WTC11 (cell line): ENCODE measurements around the gene GNG10. TPM values are rescaled to one million over a fixed set of nuclear protein-coding genes. Genes with fewer than 3 reads are reported as not detected.

Source experiments
- ATAC-seq: fragments of 200-7000 bp; cut with Tn5 transposase; 2 replicates; pipeline ENCODE4 v1.10.0; 2021; ENCODE audit warnings: mild to moderate bottlenecking, moderate library complexity
- CTCF ChIA-PET: fragments of 300-600 bp; sonication (Branson Sonifier 250); formaldehyde crosslinking; loops from one replicate; lab custom pipeline; 2021; ENCODE audit warnings: antibody characterized with exemption; lab: Charles Lee
- POLR2A ChIA-PET: fragments of 350-600 bp; sonication (Branson Sonifier 250); formaldehyde crosslinking; loops from one replicate; lab custom pipeline; 2021; ENCODE audit warnings: antibody characterized with exemption; lab: Charles Lee
- DNase-seq: peaks from one replicate; pipeline ENCODE4 v3.0.0; 2021; ENCODE audit warnings: low spot score
- H3K27ac Mint-ChIP-seq: 2 replicates; pipeline ENCODE4 v1.8.0; 2021; ENCODE audit warnings: mixed read lengths
- H3K27me3 Mint-ChIP-seq: 2 replicates; pipeline ENCODE4 v1.8.0; 2021; ENCODE audit warnings: low read depth, mild to moderate bottlenecking, moderate library complexity, mixed read lengths
- H3K36me3 Mint-ChIP-seq: 2 replicates; pipeline ENCODE4 v1.8.0; 2021; ENCODE audit warnings: mixed read lengths
- H3K4me1 Mint-ChIP-seq: 2 replicates; pipeline ENCODE4 v1.8.0; 2022; ENCODE audit warnings: mixed read lengths
- H3K4me3 Mint-ChIP-seq: 2 replicates; pipeline ENCODE4 v1.8.0; 2021; ENCODE audit warnings: mild to moderate bottlenecking, moderate library complexity, mixed read lengths
- H3K9me3 Mint-ChIP-seq: 2 replicates; pipeline ENCODE4 v1.8.0; 2021; ENCODE audit warnings: mixed read lengths
- ATF1 ChIP-seq: sonication (generic); formaldehyde crosslinking; IDR thresholded peaks from 2 replicates; pipeline ENCODE4 v1.8.1; 2023; ENCODE audit warnings: mild to moderate bottlenecking, moderate library complexity, missing genetic modification reagents
- ATF3 ChIP-seq: sonication (generic); formaldehyde crosslinking; conservative IDR thresholded peaks from 2 replicates; pipeline ENCODE4 v1.8.1; 2022; ENCODE audit warnings: mild to moderate bottlenecking, missing genetic modification reagents
- ATF6 ChIP-seq: sonication (generic); formaldehyde crosslinking; IDR thresholded peaks from 2 replicates; pipeline ENCODE4 v1.8.1; 2023; ENCODE audit warnings: mild to moderate bottlenecking, missing genetic modification reagents
- ETV6 ChIP-seq: sonication (generic); formaldehyde crosslinking; IDR thresholded peaks from 2 replicates; pipeline ENCODE4 v1.8.1; 2022; ENCODE audit warnings: mild to moderate bottlenecking, missing genetic modification reagents
- FOXP1 ChIP-seq: sonication (generic); formaldehyde crosslinking; IDR thresholded peaks from 2 replicates; pipeline ENCODE4 v1.8.0; 2022; ENCODE audit warnings: missing genetic modification reagents, mild to moderate bottlenecking, moderate library complexity, borderline replicate concordance
- FOXP4 ChIP-seq: sonication (generic); formaldehyde crosslinking; IDR thresholded peaks from 2 replicates; pipeline ENCODE4 v1.8.0; 2022; ENCODE audit warnings: mild to moderate bottlenecking, missing genetic modification reagents
- GRHL2 ChIP-seq: fragments of 250-450 bp; sonication (Bioruptor Pico); IDR thresholded peaks from 2 replicates; pipeline ENCODE4 v1.8.0; 2022; ENCODE audit warnings: mild to moderate bottlenecking, moderate library complexity; ENCODE audit not compliant: insufficient replicate concordance, severe bottlenecking
- IRF1 ChIP-seq: sonication (generic); formaldehyde crosslinking; IDR thresholded peaks from 2 replicates; pipeline ENCODE4 v1.8.0; 2023; ENCODE audit warnings: missing genetic modification reagents
- IRF2 ChIP-seq: sonication (generic); formaldehyde crosslinking; IDR thresholded peaks from 2 replicates; pipeline ENCODE4 v1.8.0; 2022; ENCODE audit warnings: low read depth, missing genetic modification reagents, borderline replicate concordance
- MYBL2 ChIP-seq: sonication (generic); formaldehyde crosslinking; IDR thresholded peaks from 2 replicates; pipeline ENCODE4 v1.8.1; 2023; ENCODE audit warnings: mild to moderate bottlenecking, moderate library complexity, missing genetic modification reagents
- NR2C2 ChIP-seq: sonication (generic); formaldehyde crosslinking; IDR thresholded peaks from 2 replicates; pipeline ENCODE4 v1.8.0; 2022; ENCODE audit warnings: mild to moderate bottlenecking, missing genetic modification reagents
- PREB ChIP-seq: sonication (generic); formaldehyde crosslinking; IDR thresholded peaks from 2 replicates; pipeline ENCODE4 v1.8.1; 2022; ENCODE audit warnings: mild to moderate bottlenecking, missing genetic modification reagents, moderate library complexity, borderline replicate concordance
- RELA ChIP-seq: sonication (generic); formaldehyde crosslinking; IDR thresholded peaks from 2 replicates; pipeline ENCODE4 v1.8.1; 2022; ENCODE audit warnings: missing genetic modification reagents, mild to moderate bottlenecking, borderline replicate concordance
- SMAD3 ChIP-seq: sonication (generic); formaldehyde crosslinking; IDR thresholded peaks from 2 replicates; pipeline ENCODE4 v1.8.0; 2022; ENCODE audit warnings: missing genetic modification reagents, mild to moderate bottlenecking, borderline replicate concordance
- TEAD4 ChIP-seq: sonication (generic); formaldehyde crosslinking; IDR thresholded peaks from 2 replicates; pipeline ENCODE4 v1.8.0; 2022; ENCODE audit warnings: mild to moderate bottlenecking, missing genetic modification reagents
- ZMAT4 ChIP-seq: fragments of 250-450 bp; sonication (Bioruptor Pico); IDR thresholded peaks from 2 replicates; pipeline ENCODE4 v1.9.0; 2021; ENCODE audit warnings: mild to moderate bottlenecking
- ZNF317 ChIP-seq: sonication (generic); formaldehyde crosslinking; IDR thresholded peaks from 2 replicates; pipeline ENCODE4 v1.8.1; 2023; ENCODE audit warnings: low read depth, mild to moderate bottlenecking, moderate library complexity, missing genetic modification reagents, borderline replicate concordance
- ZNF416 ChIP-seq: fragments of 250-450 bp; sonication (Bioruptor Pico); IDR thresholded peaks from 2 replicates; pipeline ENCODE4 v1.9.0; 2021; ENCODE audit warnings: mild to moderate bottlenecking, inconsistent platforms
- ZNF425 ChIP-seq: fragments of 250-450 bp; sonication (Bioruptor Pico); conservative IDR thresholded peaks from 2 replicates; pipeline ENCODE4 v1.9.0; 2021; ENCODE audit warnings: mild to moderate bottlenecking
- ZSCAN18 ChIP-seq: fragments of 250-450 bp; sonication (Bioruptor Pico); IDR thresholded peaks from 2 replicates; pipeline ENCODE4 v2.1.2; 2022; ENCODE audit warnings: mild to moderate bottlenecking, moderate library complexity
- total RNA-seq: library from RNA; stranded (reverse); gene quantifications from 3 replicates; pipeline ENCODE4 v1.2.3, GENCODE V29; 2021

GNG10 gene
- total RNA-seq, 1 experiment from 2014 or later: 17.2 TPM

GRCh38 chr9:111648066-111648465, 13.3 kb upstream of the GNG10 start:
- no peak for ATAC-seq
- DNase-seq: no peak
- peaks cover 34% of the 10 kb centered on the region for H3K36me3 Mint-ChIP-seq
- TF ChIP-seq GRHL2 (no peak), ZNF317 (CRISPR knock-in tag) (no peak), SMAD3 (CRISPR knock-in tag) (no peak), FOXP4 (CRISPR knock-in tag) (no peak), ATF3 (no peak), FOXP1 (CRISPR knock-in tag) (no peak), ZMAT4 (no peak), ATF6 (CRISPR knock-in tag) (no peak), ZSCAN18 (no peak), ATF1 (no peak), IRF2 (CRISPR knock-in tag) (no peak), ZNF425 (CRISPR knock-in tag) (no peak), IRF1 (no peak), RELA (CRISPR knock-in tag) (no peak), NR2C2 (CRISPR knock-in tag) (no peak), MYBL2 (CRISPR knock-in tag) (no peak), PREB (CRISPR knock-in tag) (no peak), ETV6 (CRISPR knock-in tag) (no peak), TEAD4 (CRISPR knock-in tag) (no peak), ZNF416 (CRISPR knock-in tag) (no peak)
- no peaks in the 10 kb centered on the region for H3K9me3 Mint-ChIP-seq
- no peaks in the 10 kb centered on the region for H3K4me1 Mint-ChIP-seq
- CTCF ChIA-PET: no interaction called here
- H3K27ac Mint-ChIP-seq: no peak overlapping the region
- no peak overlapping the region for H3K4me3 Mint-ChIP-seq
- POLR2A ChIA-PET: no interaction called here
- no peaks in the 10 kb centered on the region for H3K27me3 Mint-ChIP-seq
